Astrocyte of the cerebellum (primary cell): Measurements from ENCODE around the gene MON1A.
"Not testable (repeated sequence)": the region's sequence is repeated elsewhere in the genome, so short reads cannot be mapped to it uniquely, and the experiment has no call there.

Experiments used
- DNase-seq: peaks from one replicate; pipeline ENCODE4 v3.0.0-alpha.2; 2011; ENCODE audit warnings: low read depth
- H3K4me3 ChIP-seq: 2 replicates; pipeline ENCODE4 v1.5.1; 2011; ENCODE audit warnings: mild to moderate bottlenecking, low read depth, low read length, moderate library complexity
- in situ Hi-C: cut with HindIII; loops from 2 replicates; pipeline ENCODE4 v1.10.0; 2017; ENCODE audit warnings: low sequenced_read_pairs
- TF ChIP-seq, protein P1 (sequence below): IDR thresholded peaks from 2 replicates; pipeline ENCODE4 v1.5.1; 2012; ENCODE audit warnings: low read length, low read depth, moderate library complexity, mild to moderate bottlenecking; ENCODE audit errors: missing control alignments

MON1A gene

DNA sequence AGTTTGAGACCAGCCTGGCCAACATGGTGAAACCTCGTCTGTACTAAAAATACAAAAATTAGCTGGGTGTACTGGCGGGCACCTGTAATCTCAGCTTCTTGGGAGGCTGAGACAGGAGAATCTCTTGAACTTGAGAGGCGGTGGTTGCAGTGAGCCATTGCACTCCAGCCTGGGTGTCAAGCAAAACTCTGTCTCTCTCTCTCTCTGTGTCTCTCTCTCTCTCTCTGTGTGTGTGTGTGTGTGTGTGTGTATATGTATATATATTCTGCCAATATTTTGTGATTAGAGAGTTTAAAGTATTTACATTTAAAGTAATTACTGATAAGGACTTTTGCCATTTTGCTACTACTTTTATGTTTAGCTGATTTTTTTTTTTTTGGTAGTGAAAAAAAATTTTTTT lies 26.0 kb upstream of the MON1A start:
- no peak for DNase-seq
- TF ChIP-seq, protein P1, sequence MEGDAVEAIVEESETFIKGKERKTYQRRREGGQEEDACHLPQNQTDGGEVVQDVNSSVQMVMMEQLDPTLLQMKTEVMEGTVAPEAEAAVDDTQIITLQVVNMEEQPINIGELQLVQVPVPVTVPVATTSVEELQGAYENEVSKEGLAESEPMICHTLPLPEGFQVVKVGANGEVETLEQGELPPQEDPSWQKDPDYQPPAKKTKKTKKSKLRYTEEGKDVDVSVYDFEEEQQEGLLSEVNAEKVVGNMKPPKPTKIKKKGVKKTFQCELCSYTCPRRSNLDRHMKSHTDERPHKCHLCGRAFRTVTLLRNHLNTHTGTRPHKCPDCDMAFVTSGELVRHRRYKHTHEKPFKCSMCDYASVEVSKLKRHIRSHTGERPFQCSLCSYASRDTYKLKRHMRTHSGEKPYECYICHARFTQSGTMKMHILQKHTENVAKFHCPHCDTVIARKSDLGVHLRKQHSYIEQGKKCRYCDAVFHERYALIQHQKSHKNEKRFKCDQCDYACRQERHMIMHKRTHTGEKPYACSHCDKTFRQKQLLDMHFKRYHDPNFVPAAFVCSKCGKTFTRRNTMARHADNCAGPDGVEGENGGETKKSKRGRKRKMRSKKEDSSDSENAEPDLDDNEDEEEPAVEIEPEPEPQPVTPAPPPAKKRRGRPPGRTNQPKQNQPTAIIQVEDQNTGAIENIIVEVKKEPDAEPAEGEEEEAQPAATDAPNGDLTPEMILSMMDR: no peak
- in situ Hi-C loops: no loop called here
- H3K4me3 ChIP-seq: no peak overlapping the region

DNA sequence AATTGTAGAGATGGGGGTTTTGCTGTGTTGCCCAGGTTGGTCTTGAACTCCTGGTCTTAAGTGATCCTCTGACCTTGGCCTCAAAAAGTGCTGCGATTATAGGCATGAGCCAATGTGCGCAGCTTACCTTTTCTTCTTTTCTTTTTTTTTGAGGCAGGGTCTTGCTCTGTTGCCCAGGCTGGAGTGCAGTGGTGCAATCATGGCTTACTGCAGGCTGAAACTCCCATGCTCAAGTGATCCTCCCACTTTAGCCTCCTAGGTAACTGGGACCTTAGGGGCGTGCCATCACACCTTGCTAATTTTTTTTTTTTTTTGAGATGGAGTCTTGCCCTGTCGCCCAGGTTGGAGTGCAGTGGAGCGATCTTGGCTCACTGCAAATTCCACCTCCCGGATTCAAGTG lies 23.3 kb upstream of the MON1A start:
- in situ Hi-C loops: no loop called here
- TF ChIP-seq, protein P1: no peak
- H3K4me3 ChIP-seq: no peak overlapping the region
- DNase-seq: no peak

- TF ChIP-seq, protein P1: no peak
- H3K4me3 ChIP-seq: no peak overlapping the region
- DNase-seq: no peak
- in situ Hi-C loops: no loop called here
Measured at GRCh38 chr3:49942651-49943050, 13.0 kb upstream of the MON1A start.

DNA sequence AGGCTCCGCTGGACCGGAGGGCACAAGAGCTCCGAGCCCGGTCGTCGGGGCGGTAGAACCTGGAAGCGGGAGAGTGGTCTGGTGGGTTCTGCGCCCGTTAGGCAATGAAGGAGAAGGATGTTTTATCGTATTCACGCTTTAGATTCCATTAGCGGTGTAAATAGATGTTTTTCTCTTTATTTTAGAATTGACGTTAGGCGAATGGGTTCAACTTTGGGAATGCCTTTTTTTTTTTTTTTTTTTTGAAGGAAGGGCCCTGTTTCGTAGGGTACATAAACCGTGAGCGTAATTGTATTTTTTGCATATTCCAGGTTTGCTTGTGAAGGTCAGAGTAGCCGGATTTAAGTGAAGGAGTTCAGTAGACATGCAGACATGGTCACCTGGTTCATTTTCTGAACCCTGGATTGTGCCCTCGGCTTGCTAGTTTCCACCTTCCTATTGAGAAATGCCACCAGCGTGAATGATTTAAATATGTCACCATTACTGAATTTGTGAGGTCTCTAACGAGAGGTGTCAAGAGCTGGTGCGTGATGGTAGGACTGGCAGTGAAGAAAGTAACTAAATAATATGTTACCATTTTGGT lies 11.1 kb upstream of the MON1A start:
- TF ChIP-seq, protein P1: no peak
- in situ Hi-C loops: no loop called here
- DNase-seq: no peak
- H3K4me3 ChIP-seq: peak overlapping the region; percentile 95

- in situ Hi-C loops: no loop called here
- H3K4me3 ChIP-seq: peak within 1 kb of the TSS; percentile 95
- TF ChIP-seq, protein P1: no peak
- peak; percentile 88 for DNase-seq
Measured at GRCh38 chr3:49939858-49940666, 10.5 kb upstream of the MON1A start, which contains the start of gene RBM6. Gene RBM6, plus strand, starts transcription at chr3:49940150. Its CDS starts 22,492 bp downstream, at chr3:49962642.

- no peak overlapping the region for H3K4me3 ChIP-seq
- DNase-seq: no peak
- TF ChIP-seq, protein P1: no peak
- in situ Hi-C loops: no loop called here
Measured at GRCh38 chr3:49937090-49937489, 7.5 kb upstream of the MON1A start.

- H3K4me3 ChIP-seq, in situ Hi-C loops, DNase-seq: not testable (repeated sequence)
Measured at GRCh38 chr3:49932281-49932680, 2.7 kb upstream of the MON1A start.
